IMR-90 (cell line): Measurements from ENCODE around the gene NUP93. TPM values are rescaled to one million over a fixed set of nuclear protein-coding genes. Genes with fewer than 3 reads are reported as not detected.

Experiments used
- ATAC-seq: fragments of 200-7000 bp; cut with Tn5 transposase; 2 replicates; pipeline ENCODE4 v1.9.1; 2020; ENCODE audit warnings: low read depth, mild to moderate bottlenecking, moderate library complexity
- BruUV-seq: library from RNA; stranded (reverse); fragments of 400-500 nt; replicated peaks from 2 replicates; lab custom pipeline; 2021; lab: Mats Ljungman, UMichigan
- CTCF ChIA-PET: fragments of 300-600 bp; formaldehyde crosslinking; extraction: SDS; loops from one replicate; lab custom pipeline; 2021; ENCODE audit warnings: antibody characterized with exemption; lab: Yijun Ruan, JAX
- POLR2A ChIA-PET: fragments of 300-600 bp; sonication (Branson Sonifier 250); formaldehyde crosslinking; loops from one replicate; lab custom pipeline; 2022; ENCODE audit warnings: antibody characterized with exemption; ENCODE audit not compliant: unreplicated experiment; lab: Charles Lee
- DNase-seq: peaks from one replicate; pipeline ENCODE4 v3.0.0; 2013
- H2AFZ ChIP-seq: replicated peaks from 2 replicates; pipeline ENCODE3; 2013; ENCODE audit warnings: low read length, mild to moderate bottlenecking; ENCODE audit not compliant: poor library complexity
- H2AK5ac ChIP-seq: 2 replicates; pipeline ENCODE4 v1.6.1; 2013; ENCODE audit warnings: low read depth, low read length, inconsistent platforms
- H2AK9ac ChIP-seq: replicated peaks from 2 replicates; pipeline ENCODE3; 2013; ENCODE audit warnings: mild to moderate bottlenecking, low read depth, low read length, moderate library complexity; ENCODE audit not compliant: poor library complexity
- H2BK120ac ChIP-seq: 2 replicates; pipeline ENCODE4 v1.6.1; 2013; ENCODE audit warnings: low read depth, low read length, inconsistent platforms
- H2BK15ac ChIP-seq: 3 replicates; pipeline ENCODE4 v1.6.1; 2013; ENCODE audit warnings: low read depth, low read length, inconsistent platforms
- H2BK20ac ChIP-seq: 2 replicates; pipeline ENCODE4 v1.6.1; 2013; ENCODE audit warnings: low read depth, mild to moderate bottlenecking, inconsistent platforms, low read length, moderate library complexity
- H2BK5ac ChIP-seq: 2 replicates; pipeline ENCODE4 v1.6.1; 2013; ENCODE audit warnings: mild to moderate bottlenecking, low read depth, low read length, inconsistent platforms; ENCODE audit not compliant: poor library complexity, severe bottlenecking
- H3K14ac ChIP-seq: replicated peaks from 2 replicates; pipeline ENCODE4 v1.6.1; 2013; ENCODE audit warnings: low read depth, low read length, inconsistent platforms
- H3K18ac ChIP-seq: 2 replicates; pipeline ENCODE4 v1.6.1; 2013; ENCODE audit warnings: low read depth, low read length, control low read depth
- H3K23ac ChIP-seq: 2 replicates; pipeline ENCODE4 v1.6.1; 2013; ENCODE audit warnings: low read depth, low read length, inconsistent platforms
- H3K27ac ChIP-seq: 2 replicates; pipeline ENCODE4 v1.5.1; 2013; ENCODE audit warnings: mild to moderate bottlenecking, control low read depth, low read length; ENCODE audit not compliant: insufficient read depth
- H3K27me3 ChIP-seq: 2 replicates; pipeline ENCODE4 v1.6.1; 2013; ENCODE audit warnings: low read length; ENCODE audit not compliant: control insufficient read depth, insufficient read depth
- H3K36me3 ChIP-seq: 2 replicates; pipeline ENCODE4 v1.6.1; 2013; ENCODE audit warnings: low read length, mixed read lengths; ENCODE audit not compliant: control insufficient read depth, insufficient read depth
- H3K4ac ChIP-seq: 2 replicates; pipeline ENCODE4 v1.6.1; 2013; ENCODE audit warnings: low read depth, low read length, inconsistent platforms
- H3K4me1 ChIP-seq: 2 replicates; pipeline ENCODE4 v1.6.1; 2013; ENCODE audit warnings: low read length, mixed read lengths; ENCODE audit not compliant: control insufficient read depth, insufficient read depth
- H3K4me2 ChIP-seq: 2 replicates; pipeline ENCODE4 v1.6.1; 2013; ENCODE audit warnings: low read depth, mild to moderate bottlenecking, control low read depth, low read length, moderate library complexity
- H3K4me3 ChIP-seq: 2 replicates; pipeline ENCODE4 v1.5.1; 2013; ENCODE audit warnings: low read depth, mild to moderate bottlenecking, control low read depth, low read length, moderate library complexity; ENCODE audit not compliant: insufficient read depth
- H3K56ac ChIP-seq: 2 replicates; pipeline ENCODE4 v1.6.1; 2013; ENCODE audit warnings: low read length, inconsistent platforms; ENCODE audit not compliant: insufficient read depth; ENCODE audit errors: extremely low read depth
- H3K79me1 ChIP-seq, 2 experiments: 2 replicates each; pipeline ENCODE4 v1.6.1; 2013; ENCODE audit warnings: low read length in 2 of 2, inconsistent platforms in 1 of 2, low read depth in 1 of 2
- H3K9ac ChIP-seq: 2 replicates; pipeline ENCODE4 v1.6.1; 2013; ENCODE audit warnings: low read depth, low read length, control low read depth
- H3K9me1 ChIP-seq: 2 replicates; pipeline ENCODE4 v1.6.1; 2013; ENCODE audit warnings: low read length, inconsistent platforms; ENCODE audit not compliant: insufficient read depth
- H3K9me3 ChIP-seq: 2 replicates; pipeline ENCODE4 v1.6.1; 2013; ENCODE audit warnings: low read length; ENCODE audit not compliant: control insufficient read depth, insufficient read depth
- H4K20me1 ChIP-seq: 2 replicates; pipeline ENCODE4 v1.6.1; 2013; ENCODE audit warnings: low read length, inconsistent platforms; ENCODE audit not compliant: insufficient read depth
- H4K5ac ChIP-seq: 2 replicates; pipeline ENCODE4 v1.6.1; 2013; ENCODE audit warnings: mild to moderate bottlenecking, low read depth, low read length, control low read depth
- H4K8ac ChIP-seq, 2 experiments: 2 replicates each; pipeline ENCODE4 v1.6.1; 2013; ENCODE audit warnings: low read depth in 2 of 2, low read length in 2 of 2, control low read depth in 1 of 2, inconsistent platforms in 1 of 2
- H4K91ac ChIP-seq: 2 replicates; pipeline ENCODE4 v1.6.1; 2013; ENCODE audit warnings: low read depth, low read length, inconsistent platforms; ENCODE audit not compliant: insufficient read depth
- CEBPB ChIP-seq: IDR thresholded peaks from 2 replicates; pipeline ENCODE4 v1.6.1; 2012; ENCODE audit warnings: low read depth, low read length, improper control_type of control experiment
- CHD1 ChIP-seq: IDR thresholded peaks from 2 replicates; pipeline ENCODE4 v1.6.1; 2012; ENCODE audit warnings: low read depth, low read length, improper control_type of control experiment
- FOS ChIP-seq: fragments of 150-350 bp; IDR thresholded peaks from 2 replicates; pipeline ENCODE4 v1.6.1; 2016; ENCODE audit warnings: low read depth, low read length
- MAZ ChIP-seq: IDR thresholded peaks from 2 replicates; pipeline ENCODE4 v1.6.1; 2012; ENCODE audit warnings: low read depth, mild to moderate bottlenecking, low read length, improper control_type of control experiment, moderate library complexity, borderline replicate concordance
- RCOR1 ChIP-seq: IDR thresholded peaks from 2 replicates; pipeline ENCODE4 v1.6.1; 2012; ENCODE audit warnings: mild to moderate bottlenecking, low read length, improper control_type of control experiment; ENCODE audit not compliant: insufficient replicate concordance
- RFX5 ChIP-seq: IDR thresholded peaks from 2 replicates; pipeline ENCODE4 v1.8.0; 2012; ENCODE audit warnings: low read depth, mild to moderate bottlenecking, low read length, moderate library complexity
- SMC3 ChIP-seq: fragments of 150-350 bp; IDR thresholded peaks from 2 replicates; pipeline ENCODE4 v1.6.1; 2016; ENCODE audit warnings: low read depth, mild to moderate bottlenecking, antibody characterized with exemption, low read length, moderate library complexity
- USF2 ChIP-seq: fragments of 150-350 bp; IDR thresholded peaks from 2 replicates; pipeline ENCODE4 v1.6.1; 2017; ENCODE audit warnings: mild to moderate bottlenecking, antibody characterized with exemption, low read length, low read depth
- WGBS, 2 experiments: methylation state at CpG; one replicate each; pipeline versions ENCODE4 v1.1.5 to v1.1.7; 2013; ENCODE audit warnings: missing lambda C conversion rate in 2 of 2; ENCODE audit not compliant: insufficient read length in 1 of 2; ENCODE audit errors: extremely low coverage in 2 of 2; 5-methylcytosine and 5-hydroxymethylcytosine counted together
- dilution Hi-C: fragments of 300-500 bp; cut with HindIII; formaldehyde crosslinking; loops from one replicate; pipeline ENCODE4 v1.14.3; 2018; ENCODE audit warnings: low sequenced_read_pairs; ENCODE audit not compliant: unreplicated experiment
- in situ Hi-C: fragments of 300-500 bp; cut with MboI; formaldehyde crosslinking; loops from 3 replicates; pipeline ENCODE4 v1.14.3; 2019; ENCODE audit warnings: low sequenced_read_pairs, inconsistent platforms, mixed read lengths
- intact Hi-C: fragments of 100-400 bp; cut with micrococcal nuclease; formaldehyde crosslinking; loops from 2 replicates; pipeline ENCODE4 v1.10.0; 2022
- polyA plus RNA-seq, 3 experiments: library from polyadenylated mRNA; depleted of rRNA; stranded (reverse); fragments of >200 nt; gene quantifications; 2 replicates each; pipeline ENCODE4 v1.2.3, GENCODE V29; 2012; ENCODE audit warnings: low replicate concordance in 1 of 3
- total RNA-seq: library from RNA; depleted of rRNA; stranded (reverse); fragments of >200 nt; gene quantifications from 2 replicates; pipeline ENCODE4 v1.2.3, GENCODE V29; 2012
- TF ChIP-seq, protein P1 (sequence below): fragments of 150-350 bp; IDR thresholded peaks from 2 replicates; pipeline ENCODE4 v1.6.1; 2016; ENCODE audit warnings: low read depth, mild to moderate bottlenecking, low read length, moderate library complexity, borderline replicate concordance
- TF ChIP-seq, protein P2 (sequence below): conservative IDR thresholded peaks from 2 replicates; pipeline ENCODE4 v1.5.1; 2012; ENCODE audit warnings: mild to moderate bottlenecking, low read depth, low read length, improper control_type of control experiment

The NUP93 gene
- total and polyA plus RNA-seq, 2 of the 4 experiments (the other 2 are of a cell fraction): 54.6 to 72.6 TPM

GRCh38 chr16:56763291-56763916 lies 33.5 kb downstream of the NUP93 start:
- DNase-seq (no peak), ATAC-seq (no peak)
- no peak overlapping the region for H3K4ac ChIP-seq
- no peak overlapping the region for H2AK5ac ChIP-seq
- H3K36me3 ChIP-seq: peaks cover 7% of the 10 kb centered on the region
- peaks cover 9 to 19% of the 10 kb centered on the region in 2 experiments; a peak in 3 of 4 replicates for H3K79me1 ChIP-seq
- intact Hi-C loops: no loop called here
- no peaks in the 10 kb centered on the region; the same call in 1 of the 2 replicates for H3K9me1 ChIP-seq
- H3K4me3 ChIP-seq: no peak overlapping the region
- no peak overlapping the region for H3K14ac ChIP-seq
- no peak overlapping the region for H3K4me2 ChIP-seq
- H2BK15ac ChIP-seq: no peak overlapping the region
- TF ChIP-seq, protein P1, sequence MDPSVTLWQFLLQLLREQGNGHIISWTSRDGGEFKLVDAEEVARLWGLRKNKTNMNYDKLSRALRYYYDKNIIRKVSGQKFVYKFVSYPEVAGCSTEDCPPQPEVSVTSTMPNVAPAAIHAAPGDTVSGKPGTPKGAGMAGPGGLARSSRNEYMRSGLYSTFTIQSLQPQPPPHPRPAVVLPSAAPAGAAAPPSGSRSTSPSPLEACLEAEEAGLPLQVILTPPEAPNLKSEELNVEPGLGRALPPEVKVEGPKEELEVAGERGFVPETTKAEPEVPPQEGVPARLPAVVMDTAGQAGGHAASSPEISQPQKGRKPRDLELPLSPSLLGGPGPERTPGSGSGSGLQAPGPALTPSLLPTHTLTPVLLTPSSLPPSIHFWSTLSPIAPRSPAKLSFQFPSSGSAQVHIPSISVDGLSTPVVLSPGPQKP: no peak
- TF ChIP-seq USF2: no peak
- no peak for TF ChIP-seq FOS
- TF ChIP-seq, protein P2, sequence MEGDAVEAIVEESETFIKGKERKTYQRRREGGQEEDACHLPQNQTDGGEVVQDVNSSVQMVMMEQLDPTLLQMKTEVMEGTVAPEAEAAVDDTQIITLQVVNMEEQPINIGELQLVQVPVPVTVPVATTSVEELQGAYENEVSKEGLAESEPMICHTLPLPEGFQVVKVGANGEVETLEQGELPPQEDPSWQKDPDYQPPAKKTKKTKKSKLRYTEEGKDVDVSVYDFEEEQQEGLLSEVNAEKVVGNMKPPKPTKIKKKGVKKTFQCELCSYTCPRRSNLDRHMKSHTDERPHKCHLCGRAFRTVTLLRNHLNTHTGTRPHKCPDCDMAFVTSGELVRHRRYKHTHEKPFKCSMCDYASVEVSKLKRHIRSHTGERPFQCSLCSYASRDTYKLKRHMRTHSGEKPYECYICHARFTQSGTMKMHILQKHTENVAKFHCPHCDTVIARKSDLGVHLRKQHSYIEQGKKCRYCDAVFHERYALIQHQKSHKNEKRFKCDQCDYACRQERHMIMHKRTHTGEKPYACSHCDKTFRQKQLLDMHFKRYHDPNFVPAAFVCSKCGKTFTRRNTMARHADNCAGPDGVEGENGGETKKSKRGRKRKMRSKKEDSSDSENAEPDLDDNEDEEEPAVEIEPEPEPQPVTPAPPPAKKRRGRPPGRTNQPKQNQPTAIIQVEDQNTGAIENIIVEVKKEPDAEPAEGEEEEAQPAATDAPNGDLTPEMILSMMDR: no peak
- TF ChIP-seq CEBPB: no peak
- TF ChIP-seq MAZ: no peak
- TF ChIP-seq RFX5: no peak
- no peak for TF ChIP-seq CHD1
- TF ChIP-seq RCOR1: no peak
- TF ChIP-seq SMC3: no peak
- no peak overlapping the region for H2AK9ac ChIP-seq
- ChIA-PET POLR2A (no interaction called here), CTCF (no interaction called here)
- H2BK5ac ChIP-seq: no peak overlapping the region
- no peak overlapping the region for H3K9ac ChIP-seq
- H4K91ac ChIP-seq: no peak overlapping the region
- H3K9me3 ChIP-seq: no peaks in the 10 kb centered on the region
- no peaks in the 10 kb centered on the region for H4K20me1 ChIP-seq
- no CpG with 5 or more reads among the region's 1 CpG for WGBS, 2 experiments
- H3K4me1 ChIP-seq: peaks cover 2% of the 10 kb centered on the region; the same call in 1 of the 2 replicates
- in situ Hi-C loops: no loop called here
- H3K56ac ChIP-seq: no peak overlapping the region
- no peaks in the 10 kb centered on the region for H3K27me3 ChIP-seq
- no peak overlapping the region for H2BK20ac ChIP-seq
- H3K23ac ChIP-seq: no peak overlapping the region
- no peak overlapping the region for H3K18ac ChIP-seq
- H4K8ac ChIP-seq: no peak overlapping the region
- no peak overlapping the region for H3K27ac ChIP-seq
- dilution Hi-C loops: no loop called here
- no peak overlapping the region for H2AFZ ChIP-seq
- no TSS peak for BruUV-seq
- H4K5ac ChIP-seq: no peak overlapping the region
- H2BK120ac ChIP-seq: no peak overlapping the region
